HG03575 (cell line): Measurements from ENCODE around the gene DCUN1D1.

ENCODE experiments used
- ATAC-seq: cut with Tn5 transposase; IDR thresholded peaks from one replicate; pipeline ENCODE4 v1.9.1; 2021; ENCODE audit not compliant: unreplicated experiment, insufficient number of reproducible peaks, low FRiP score; ENCODE audit errors: extremely low read depth

Gene DCUN1D1

DNA sequence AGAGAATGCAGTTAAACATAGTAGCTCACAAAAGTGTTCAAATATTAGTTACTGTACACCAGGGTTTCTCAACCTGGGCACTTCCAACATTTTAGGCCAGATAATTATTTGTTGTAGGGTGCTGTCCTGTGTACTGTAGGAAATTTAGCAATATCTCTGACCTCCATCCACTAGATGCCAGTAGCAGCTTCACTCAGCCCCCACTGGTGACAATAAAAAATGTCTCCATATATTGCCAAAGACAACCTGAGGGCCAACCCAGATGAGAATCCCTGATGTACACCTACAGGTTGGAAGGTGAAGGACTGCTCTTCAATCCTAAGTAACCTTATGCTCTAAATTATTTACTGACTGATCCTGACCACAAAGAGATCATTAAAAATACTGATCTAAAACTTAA lies 32.5 kb downstream of the DCUN1D1 start:
- ATAC-seq, result no peak

DNA sequence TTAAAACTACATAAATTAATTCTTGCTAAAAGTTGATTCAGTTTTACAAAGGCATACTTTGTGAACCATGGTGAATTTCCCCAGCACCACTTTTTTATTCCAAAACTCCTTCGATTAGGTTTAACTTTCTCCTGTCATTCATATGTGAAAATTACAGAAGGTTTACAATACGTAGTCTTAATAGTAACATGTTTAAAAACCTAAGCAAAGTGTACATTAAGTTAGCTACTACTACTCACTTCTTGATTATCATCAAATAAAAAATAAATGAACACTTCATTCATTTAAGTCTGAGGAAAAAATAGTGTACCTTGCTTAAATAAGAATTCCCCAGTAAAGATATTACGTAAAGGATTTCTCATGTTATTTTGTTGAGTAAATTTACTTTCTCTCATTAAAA lies 38.6 kb downstream of the DCUN1D1 start:
- no peak for ATAC-seq

DNA sequence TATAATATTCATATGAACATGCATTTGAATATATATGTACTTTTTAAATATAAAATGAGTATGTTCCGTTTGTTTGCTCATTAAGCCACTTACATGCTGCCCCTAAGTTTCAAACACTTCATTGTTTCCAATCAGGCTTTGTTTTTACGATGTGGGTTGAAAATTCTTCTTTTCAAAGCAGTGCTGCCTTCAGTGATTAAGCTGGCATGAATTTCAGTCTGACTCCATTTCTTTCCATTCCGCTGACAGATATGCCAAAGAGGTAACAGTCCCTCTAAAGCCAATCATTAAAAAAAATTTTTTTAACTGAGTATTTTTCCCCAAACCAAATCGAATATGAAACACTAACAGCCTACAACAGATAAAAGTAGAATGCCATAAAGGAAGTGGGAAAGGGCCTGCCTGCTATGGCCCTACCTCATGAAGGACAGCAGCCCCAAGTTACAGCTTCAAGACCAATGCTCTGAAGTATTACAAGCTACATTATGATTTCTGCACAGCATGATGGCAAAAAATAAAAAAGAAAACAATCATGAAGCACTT lies 40.0 kb downstream of the DCUN1D1 start:
- no peak for ATAC-seq

DNA sequence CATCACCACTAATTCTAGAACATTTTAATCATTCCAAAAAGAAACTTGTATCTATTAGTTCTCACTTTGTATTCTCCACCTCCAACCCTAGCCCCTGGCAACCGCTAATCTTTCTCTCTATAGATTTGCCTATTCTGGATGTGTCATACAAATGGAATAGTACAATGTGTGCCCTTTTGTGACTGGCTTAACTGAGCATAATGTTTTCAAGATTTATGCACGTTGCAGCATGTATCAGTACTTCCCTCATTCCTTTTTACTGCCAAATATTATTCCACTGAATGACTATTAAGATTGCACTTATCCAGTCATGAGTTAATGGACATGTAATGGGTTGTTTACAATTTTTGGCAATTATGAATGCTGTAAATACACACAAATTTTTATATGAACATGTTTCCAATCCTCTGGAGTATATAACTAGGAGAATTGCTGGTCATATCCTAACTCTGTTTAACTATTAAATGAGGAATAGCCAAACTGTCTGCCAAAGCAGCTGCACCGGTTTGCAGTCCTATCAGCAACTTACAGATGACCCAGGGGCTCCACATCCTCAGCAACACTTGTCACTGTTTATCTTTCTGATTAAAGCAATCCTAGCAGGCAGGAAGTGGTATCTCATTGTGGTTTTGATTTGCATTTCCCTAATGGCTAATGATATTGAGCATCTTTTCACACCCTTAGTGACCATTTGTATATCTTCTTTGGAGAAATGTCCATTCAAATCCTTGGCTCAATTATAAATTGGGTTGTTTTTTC lies 42.9 kb downstream of the DCUN1D1 start:
- no peak for ATAC-seq

DNA sequence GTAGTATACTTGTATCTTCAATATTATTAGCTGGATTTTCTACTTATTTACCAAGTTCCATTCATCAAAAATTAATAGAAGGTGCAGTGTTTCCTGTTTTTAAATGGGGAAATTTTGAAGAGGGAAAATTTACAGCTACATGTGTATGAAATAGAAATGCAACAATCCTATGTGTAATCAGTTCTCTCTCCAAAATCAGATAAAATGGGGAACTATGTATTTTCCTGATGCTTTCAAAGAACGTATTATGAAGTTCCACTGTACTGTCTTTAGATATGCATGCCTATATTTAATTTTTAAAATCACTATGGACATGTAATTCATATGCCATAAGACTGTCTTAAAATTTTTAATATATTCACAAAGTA lies 43.4 kb downstream of the DCUN1D1 start:
- ATAC-seq, result no peak

DNA sequence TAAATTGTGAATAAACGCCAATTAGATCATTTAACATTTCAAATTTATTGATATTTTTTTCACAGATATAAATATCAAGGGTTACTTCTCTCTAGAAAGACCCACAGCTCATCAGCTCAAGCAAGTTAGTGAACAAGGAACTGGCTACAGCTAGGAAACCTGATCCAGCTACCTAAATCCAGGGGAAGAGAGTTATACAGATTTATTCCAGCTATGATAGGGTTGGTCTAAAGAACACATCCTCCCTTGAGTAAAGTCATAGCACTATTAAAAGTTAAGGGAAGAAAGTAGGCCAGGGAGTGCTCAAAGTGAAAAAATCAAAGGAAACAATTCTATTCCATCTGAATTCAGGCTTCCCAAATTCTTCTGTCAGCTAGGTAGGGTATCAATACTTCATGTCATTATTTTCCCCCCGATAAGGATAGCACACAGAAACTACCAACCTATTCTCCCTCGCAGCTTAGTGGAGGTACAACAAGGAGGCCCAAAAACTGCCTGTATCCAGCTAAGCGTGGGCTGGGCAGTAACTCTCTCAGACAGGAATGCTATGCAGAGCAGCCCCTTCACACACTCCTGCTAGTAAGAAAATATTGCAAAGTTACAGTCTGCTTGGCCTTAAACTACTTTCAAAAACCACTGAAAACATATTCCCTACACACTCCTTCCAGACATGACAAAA lies 44.0 kb downstream of the DCUN1D1 start:
- no peak for ATAC-seq

DNA sequence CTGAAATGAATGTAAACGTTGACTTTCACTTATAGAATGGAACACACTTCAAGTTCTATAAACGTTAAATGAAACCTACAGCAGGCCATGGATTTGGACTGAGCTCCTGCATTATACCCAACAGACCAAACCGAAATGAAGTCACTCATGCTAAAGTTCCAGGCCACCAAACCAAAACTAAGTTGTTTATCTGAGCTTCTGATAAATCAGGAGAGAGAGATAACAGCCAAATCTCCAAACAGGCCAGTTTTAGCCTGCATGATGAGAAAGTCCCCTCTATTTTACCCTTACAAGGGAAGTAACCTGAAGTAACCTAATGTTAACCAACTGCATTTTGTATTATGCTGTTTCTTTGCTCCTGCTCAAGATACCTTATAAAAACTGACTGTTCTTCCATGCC lies 44.5 kb downstream of the DCUN1D1 start:
- no peak for ATAC-seq

DNA sequence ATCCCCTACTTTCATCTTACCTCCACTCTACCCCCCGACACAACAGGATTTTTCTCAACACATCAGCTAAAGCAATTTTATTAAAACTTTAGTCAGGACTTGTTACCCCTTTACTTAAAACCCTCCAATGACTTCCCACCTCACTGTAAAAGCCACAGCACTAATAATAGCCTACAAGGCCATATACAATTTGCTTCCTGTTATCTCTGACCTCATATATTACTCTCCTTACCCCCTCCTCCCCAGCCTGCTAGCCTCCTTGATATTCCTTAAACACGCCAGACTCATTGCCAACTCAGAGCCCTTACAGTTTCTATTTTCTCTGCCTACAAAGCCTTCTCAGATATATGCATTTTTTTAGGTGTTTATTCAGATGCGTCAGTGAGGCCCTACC lies 54.4 kb downstream of the DCUN1D1 start:
- no peak for ATAC-seq

DNA sequence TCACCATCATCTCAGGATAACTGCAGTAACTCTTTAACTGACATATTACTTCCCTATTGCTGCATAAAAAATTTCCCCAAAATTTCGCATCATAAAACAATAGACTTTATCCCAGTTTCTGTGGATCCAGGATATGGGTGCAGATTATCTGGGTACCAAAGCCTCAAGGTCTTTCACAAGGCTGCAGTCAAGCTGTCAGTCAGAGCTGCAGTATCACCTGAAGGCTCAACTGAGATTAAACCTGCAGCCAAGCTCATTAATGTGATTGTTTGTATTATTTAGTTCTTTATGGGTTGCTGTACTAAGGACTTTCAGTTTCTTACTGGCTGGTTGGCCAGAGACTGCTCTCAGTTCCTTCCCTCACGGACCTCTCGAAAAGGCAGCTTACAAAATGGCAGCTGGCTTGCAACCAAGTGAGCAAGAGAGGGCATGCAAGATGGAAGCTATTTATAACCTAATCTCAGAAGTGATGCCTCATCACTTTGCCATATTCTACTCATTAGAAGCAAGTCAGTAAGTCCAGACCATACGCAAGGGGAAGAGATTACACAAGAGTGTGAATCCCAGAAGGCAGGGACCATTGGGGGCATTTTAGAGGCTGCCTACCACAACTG lies 54.9 kb downstream of the DCUN1D1 start:
- peak; percentile 83 for ATAC-seq

DNA sequence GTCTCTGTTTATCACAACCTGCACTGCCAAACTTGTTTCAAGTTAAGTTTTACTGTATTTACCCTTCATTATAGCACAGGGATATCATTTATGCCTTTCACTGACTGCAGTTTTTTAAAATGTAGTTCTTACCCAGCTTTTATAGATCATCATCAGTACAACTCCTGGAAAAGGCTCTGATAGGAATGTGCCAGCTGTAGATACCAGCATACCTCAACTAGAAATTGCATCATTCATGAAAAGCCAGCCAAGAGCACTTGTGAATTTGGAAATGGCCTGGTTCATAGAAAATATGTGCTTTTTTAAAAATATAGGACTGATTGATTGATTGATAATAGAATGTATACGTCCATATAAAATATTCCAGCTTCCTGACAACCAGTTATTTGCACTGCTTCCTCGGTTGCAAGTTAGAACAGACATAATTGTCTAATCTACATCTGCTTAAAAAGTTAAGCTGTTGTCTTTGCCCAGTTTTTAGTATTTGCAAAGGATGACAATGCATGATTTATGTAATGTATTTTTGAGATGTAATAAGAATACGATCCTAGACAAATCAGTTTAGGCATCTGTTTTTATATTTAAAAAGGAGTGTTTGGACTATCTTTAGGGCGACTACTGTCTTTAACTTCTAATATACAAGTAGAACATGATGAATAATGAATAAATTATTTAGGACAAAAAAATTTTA lies 58.5 kb downstream of the DCUN1D1 start:
- ATAC-seq, result no peak

DNA sequence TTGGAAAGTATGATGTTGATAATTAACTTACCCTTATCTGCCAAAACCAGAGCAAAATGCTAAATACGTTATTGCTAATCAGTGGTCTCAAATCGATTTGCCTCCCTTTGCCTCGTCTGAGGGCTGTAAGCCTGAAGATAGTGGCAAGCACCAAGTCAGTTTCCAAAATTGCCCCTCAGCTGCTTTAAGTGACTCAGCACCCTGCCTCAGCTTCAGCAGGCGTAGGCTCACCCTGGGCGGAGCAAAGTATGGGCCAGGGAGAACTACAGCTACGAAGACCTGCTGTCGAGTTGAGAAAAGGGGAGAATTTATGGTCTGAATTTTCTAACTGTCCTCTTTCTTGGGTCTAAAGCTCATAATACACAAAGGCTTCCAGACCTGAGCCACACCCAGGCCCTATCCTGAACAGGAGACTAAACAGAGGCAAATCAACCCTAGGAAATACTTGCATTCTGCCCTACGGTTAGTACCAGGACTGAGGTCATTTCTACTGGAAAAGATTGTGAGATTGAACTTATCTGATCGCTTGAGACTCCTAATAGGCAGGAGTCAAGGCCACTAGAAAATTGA lies 59.7 kb downstream of the DCUN1D1 start:
- ATAC-seq, result no peak

DNA sequence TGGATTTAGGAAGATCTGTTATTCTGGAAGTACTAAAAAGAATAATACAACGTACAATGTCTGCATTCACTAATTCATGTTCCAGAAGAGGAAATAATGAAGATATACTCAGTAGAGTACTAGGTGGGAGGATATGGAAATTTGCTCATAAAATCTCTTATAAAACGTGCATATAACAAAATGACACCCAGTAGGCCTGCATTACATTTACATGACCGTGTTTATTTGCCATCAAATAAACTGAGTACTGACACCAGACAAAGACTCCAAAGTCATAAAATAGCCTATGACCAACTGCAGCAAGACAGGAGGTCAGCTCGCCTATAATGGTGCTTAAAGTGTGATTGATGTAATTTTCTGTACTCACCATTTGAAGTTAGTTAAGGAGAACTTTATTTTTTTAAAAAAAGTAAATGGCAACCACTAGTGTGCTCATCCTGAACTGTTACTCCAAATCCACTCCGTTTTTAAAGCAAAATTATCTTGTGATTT lies 60.4 kb downstream of the DCUN1D1 start:
- no peak for ATAC-seq

DNA sequence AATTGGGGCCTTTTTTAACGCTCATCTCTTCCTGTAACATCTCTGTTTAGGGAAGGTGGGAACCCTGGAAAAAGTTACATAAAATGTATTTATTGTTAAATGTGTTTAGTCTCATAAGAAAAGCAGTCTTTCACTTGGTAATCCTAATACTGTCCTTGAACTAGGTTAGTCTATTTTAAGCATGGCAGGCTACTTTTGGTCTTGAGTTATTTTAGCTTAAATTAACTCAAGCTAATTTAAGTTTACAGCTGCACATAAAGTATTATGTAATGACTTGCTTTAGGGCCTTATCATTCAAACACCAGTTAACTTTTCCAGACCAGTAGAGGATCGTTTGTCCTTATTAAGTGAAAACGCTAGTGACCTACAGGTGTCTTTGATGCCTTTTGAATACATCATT lies 63.2 kb downstream of the DCUN1D1 start:
- no peak for ATAC-seq

DNA sequence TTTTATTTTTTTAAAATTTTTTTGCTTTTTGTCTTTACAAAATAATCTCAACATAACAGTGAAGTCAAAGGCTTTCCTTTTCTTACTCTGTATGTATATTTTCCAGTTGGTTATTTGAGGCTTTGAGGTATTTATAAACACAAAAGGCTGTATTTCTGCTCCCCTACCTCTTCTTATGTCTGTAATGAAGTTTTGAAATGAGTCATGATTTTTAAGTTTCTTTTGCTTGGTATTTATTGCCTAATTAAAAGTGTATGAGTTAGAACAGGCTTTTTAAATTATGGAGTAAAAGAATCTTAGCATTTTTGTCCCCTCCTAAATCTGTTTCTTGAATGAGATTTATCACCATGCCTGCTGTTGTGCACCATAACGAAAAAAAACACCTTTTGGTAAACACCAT lies 66.0 kb downstream of the DCUN1D1 start:
- ATAC-seq, result no peak

DNA sequence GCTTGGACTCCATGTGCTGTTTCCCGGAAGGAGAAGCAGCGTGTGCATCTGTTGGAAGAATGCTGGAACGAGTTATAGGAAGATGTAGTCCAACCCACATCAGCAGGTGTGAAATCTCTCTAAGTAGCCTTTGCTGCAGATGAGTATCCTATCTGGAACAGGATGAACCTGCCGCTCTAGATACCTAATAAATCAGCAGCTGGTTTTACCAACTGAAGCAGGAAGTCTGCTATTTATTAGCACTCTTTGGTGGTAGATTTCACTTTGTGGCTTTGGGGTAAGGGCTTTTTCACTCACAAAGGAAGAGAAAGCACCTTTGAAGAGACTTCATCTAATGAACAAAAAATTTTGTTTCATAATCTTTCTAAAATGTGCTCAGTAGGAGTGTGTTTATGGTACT lies 66.4 kb downstream of the DCUN1D1 start:
- ATAC-seq, result peak; percentile 69

DNA sequence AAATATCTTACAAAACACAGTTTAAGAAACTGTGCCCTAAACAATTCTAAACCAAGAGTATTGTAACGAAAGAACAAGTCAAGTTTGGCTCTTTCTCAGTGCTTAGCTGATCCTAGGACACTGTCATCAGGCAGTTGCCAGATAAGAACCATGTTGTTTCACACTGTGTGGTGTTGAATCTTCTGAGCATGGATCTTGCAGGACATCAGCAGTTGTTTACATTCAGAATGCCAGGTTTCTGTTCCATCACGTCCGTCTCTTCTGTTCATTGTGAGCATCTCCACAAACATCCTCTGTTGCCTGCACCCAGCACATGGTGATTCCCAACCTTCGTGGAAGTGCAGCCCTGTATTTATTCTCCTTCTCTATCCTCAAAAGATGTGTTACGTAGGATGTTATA lies 67.9 kb downstream of the DCUN1D1 start:
- no peak for ATAC-seq

DNA sequence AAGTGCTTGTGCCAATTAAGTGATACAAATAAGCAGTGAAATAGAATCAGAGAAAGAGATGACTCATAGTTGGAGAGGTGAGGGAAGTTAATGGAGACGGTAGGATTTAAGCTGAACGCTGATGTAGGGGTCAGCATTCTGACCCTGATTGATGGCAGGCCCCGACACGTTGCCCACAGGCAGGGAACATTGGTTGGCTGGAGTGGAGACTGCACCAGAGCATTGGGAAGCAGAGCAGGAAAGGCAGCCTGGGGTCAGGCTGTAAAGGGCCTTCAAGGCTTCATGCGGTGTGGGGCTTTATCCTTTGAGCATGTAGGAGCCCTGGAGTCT lies 68.6 kb downstream of the DCUN1D1 start:
- no peak for ATAC-seq

DNA sequence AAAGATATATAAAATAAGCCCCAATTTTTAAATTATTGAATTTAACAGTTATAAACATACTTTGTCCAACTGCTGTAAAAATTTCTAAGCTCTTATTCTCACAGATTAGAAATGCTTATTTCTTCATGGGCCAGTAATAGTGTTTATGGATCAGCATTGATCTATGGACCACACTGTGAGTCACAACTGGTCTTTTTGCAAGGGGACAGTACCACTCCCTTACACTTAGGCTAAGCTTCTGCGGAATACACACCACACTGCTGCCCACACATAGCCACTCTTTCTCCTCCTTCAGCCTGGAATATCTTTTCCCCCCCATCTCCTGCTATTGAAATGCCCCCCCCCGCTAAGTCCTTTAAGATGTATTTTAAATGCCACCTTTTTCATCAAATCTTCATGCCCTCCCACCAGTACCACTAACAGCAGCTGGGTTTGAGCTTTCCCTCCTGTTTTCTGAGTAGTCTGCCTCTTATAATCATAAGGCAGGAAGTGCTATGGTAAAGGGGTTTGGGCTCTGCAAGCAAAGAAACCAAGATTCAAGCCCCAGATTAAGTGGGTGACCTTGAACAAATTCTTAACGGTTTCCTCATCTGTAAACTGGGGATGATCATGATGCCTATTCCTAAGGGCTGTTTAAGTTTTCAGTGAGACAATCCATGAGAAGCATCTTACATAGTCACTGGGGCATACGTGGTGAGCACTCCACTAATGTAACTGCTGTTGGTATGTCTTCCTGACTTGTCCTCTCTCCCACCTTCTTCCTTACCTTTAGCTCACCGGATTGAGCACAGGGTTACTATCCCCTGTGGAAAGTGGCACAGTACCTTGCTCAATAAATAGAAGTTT lies 69.2 kb downstream of the DCUN1D1 start:
- ATAC-seq, result no peak
